ENCODE measurements around the gene CIDEB.

CIDEB gene

GRCh38 chr14:24290746-24291145, 17.0 kb downstream of the CIDEB start:
- DNase-seq (ENCODE audit: low read depth) = no peak

GRCh38 chr14:24289649-24290280, 18.0 kb downstream of the CIDEB start:
- DNase-seq (ENCODE audit: low read depth) = peak; percentile 62

- no peak for DNase-seq (ENCODE audit: low read depth)
Measured at GRCh38 chr14:24286996-24287395, 20.8 kb downstream of the CIDEB start.

GRCh38 chr14:24285351-24285750, 22.4 kb downstream of the CIDEB start:
- no peak for DNase-seq (ENCODE audit: low read depth)

GRCh38 chr14:24284501-24285035, 23.2 kb downstream of the CIDEB start:
- DNase-seq (ENCODE audit: low read depth) = no peak

GRCh38 chr14:24283796-24284460, 23.8 kb downstream of the CIDEB start:
- no peak for DNase-seq (ENCODE audit: low read depth)

- DNase-seq (ENCODE audit: low read depth) = no peak
Measured at GRCh38 chr14:24282736-24283135, 25.0 kb downstream of the CIDEB start.

GRCh38 chr14:24281636-24282035, 26.1 kb downstream of the CIDEB start:
- DNase-seq (ENCODE audit: low read depth) = no peak

- DNase-seq (ENCODE audit: low read depth) = no peak
Measured at GRCh38 chr14:24280797-24281460, 26.8 kb downstream of the CIDEB start.

GRCh38 chr14:24279301-24280186, 28.2 kb downstream of the CIDEB start:
- DNase-seq (ENCODE audit: low read depth) = peak; percentile 42

- DNase-seq (ENCODE audit: low read depth) = no peak
Measured at GRCh38 chr14:24278424-24278823, 29.4 kb downstream of the CIDEB start.

GRCh38 chr14:24277606-24278321, 30.0 kb downstream of the CIDEB start:
- DNase-seq (ENCODE audit: low read depth) = no peak

GRCh38 chr14:24277071-24277470, 30.7 kb downstream of the CIDEB start:
- DNase-seq (ENCODE audit: low read depth) = no peak

GRCh38 chr14:24274101-24274543, 33.7 kb downstream of the CIDEB start:
- DNase-seq (ENCODE audit: low read depth) = peak; percentile 22

GRCh38 chr14:24273422-24273998, 34.3 kb downstream of the CIDEB start:
- no peak for DNase-seq (ENCODE audit: low read depth)

GRCh38 chr14:24272467-24272866, 35.3 kb downstream of the CIDEB start:
- DNase-seq (ENCODE audit: low read depth) = no peak

GRCh38 chr14:24271834-24272263, 35.9 kb downstream of the CIDEB start:
- DNase-seq (ENCODE audit: low read depth) = no peak

GRCh38 chr14:24271134-24271833, 36.5 kb downstream of the CIDEB start, which contains the start of gene RABGGTA:
Gene RABGGTA, minus strand, starts transcription at chr14:24271597. Its CDS starts 482 bp downstream, at chr14:24271115.
- DNase-seq (ENCODE audit: low read depth) = peak; percentile 85

GRCh38 chr14:24270537-24271133, 37.1 kb downstream of the CIDEB start:
- no peak for DNase-seq (ENCODE audit: low read depth)
